Keratinocyte (primary cell): Measurements from ENCODE around the gene FILIP1. TPM values are rescaled to one million over a fixed set of nuclear protein-coding genes. Genes with fewer than 3 reads are reported as not detected.
A peak's percentile ranks its signal among the peaks of the same experiment; 100 is the strongest.

ENCODE experiments used
- DNase-seq: peaks from one replicate; pipeline ENCODE4 v3.0.0-alpha.2; 2011; ENCODE audit warnings: low read depth, missing footprints, low spot score
- FAIRE-seq: peaks from 2 replicates; lab custom pipeline; 2011; peaks lifted over from hg19 to GRCh38; lab: Jason Lieb, UNC
- H2AFZ ChIP-seq: 2 replicates; pipeline ENCODE4 v1.6.0; 2012; ENCODE audit warnings: low read length, control low read depth, inconsistent platforms; ENCODE audit not compliant: control insufficient read depth
- H3K27ac ChIP-seq: 2 replicates; pipeline ENCODE4 v1.5.1; 2011; ENCODE audit warnings: low read length; ENCODE audit not compliant: control insufficient read depth, insufficient read depth
- H3K27me3 ChIP-seq: 3 replicates; pipeline ENCODE4 v1.6.0; 2011; ENCODE audit warnings: low read length; ENCODE audit not compliant: control insufficient read depth, insufficient read depth; ENCODE audit errors: extremely low read depth
- H3K36me3 ChIP-seq, 2 experiments: 2 replicates in 1 of 2; 3 replicates in 1 of 2; pipeline ENCODE4 v1.5.1; 2011; ENCODE audit warnings: low read length in 2 of 2, mild to moderate bottlenecking in 1 of 2; ENCODE audit not compliant: control insufficient read depth in 2 of 2, insufficient read depth in 2 of 2; ENCODE audit errors: extremely low read depth in 1 of 2
- H3K4me1 ChIP-seq: 3 replicates; pipeline ENCODE4 v1.5.1; 2011; ENCODE audit warnings: low read length; ENCODE audit not compliant: control insufficient read depth, insufficient read depth; ENCODE audit errors: extremely low read depth
- H3K4me2 ChIP-seq: 3 replicates; pipeline ENCODE4 v1.6.0; 2011; ENCODE audit warnings: low read depth, low read length; ENCODE audit not compliant: control insufficient read depth, insufficient read depth; ENCODE audit errors: extremely low read depth
- H3K4me3 ChIP-seq, 3 experiments: fragments of 200-600 bp in 1 of 3; sonication (generic) in 1 of 3; 2 replicates in 2 of 3; 3 replicates in 1 of 3; pipeline ENCODE4 v1.5.1; 2011 to 2016; ENCODE audit warnings: low read length in 3 of 3, mild to moderate bottlenecking in 3 of 3, control low read depth in 2 of 3, inconsistent platforms in 1 of 3, low read depth in 1 of 3, mixed read lengths in 1 of 3, mixed run types in 1 of 3, moderate library complexity in 1 of 3; ENCODE audit not compliant: control insufficient read depth in 2 of 3, insufficient read depth in 2 of 3; ENCODE audit errors: extremely low read depth in 1 of 3
- H3K79me2 ChIP-seq: 2 replicates; pipeline ENCODE4 v1.6.0; 2012; ENCODE audit warnings: low read length; ENCODE audit not compliant: control insufficient read depth, insufficient read depth
- H3K9ac ChIP-seq: 3 replicates; pipeline ENCODE4 v1.6.0; 2011; ENCODE audit warnings: low read length; ENCODE audit not compliant: control insufficient read depth, insufficient read depth; ENCODE audit errors: extremely low read depth
- H3K9me1 ChIP-seq: 3 replicates; pipeline ENCODE4 v1.6.0; 2011; ENCODE audit warnings: low read length; ENCODE audit not compliant: control insufficient read depth, insufficient read depth; ENCODE audit errors: extremely low read depth
- H3K9me3 ChIP-seq: 2 replicates; pipeline ENCODE4 v1.5.1; 2012; ENCODE audit warnings: low read depth, low read length; ENCODE audit not compliant: control insufficient read depth
- H4K20me1 ChIP-seq: 3 replicates; pipeline ENCODE4 v1.6.0; 2011; ENCODE audit warnings: low read length; ENCODE audit not compliant: control insufficient read depth, insufficient read depth; ENCODE audit errors: extremely low read depth
- CTCF ChIP-seq, 3 experiments: IDR thresholded peaks in 1 of 3; conservative IDR thresholded peaks in 1 of 3; optimal IDR thresholded peaks in 1 of 3; 2 replicates in 2 of 3; 3 replicates in 1 of 3; pipeline versions ENCODE3 to v1.5.1; 2011; ENCODE audit warnings: low read length in 3 of 3, mild to moderate bottlenecking in 3 of 3, moderate library complexity in 2 of 3, control low read depth in 1 of 3, inconsistent platforms in 1 of 3; ENCODE audit not compliant: insufficient read depth in 2 of 3; ENCODE audit errors: extremely low read depth in 1 of 3
- EZH2 ChIP-seq: IDR thresholded peaks from one replicate; pipeline ENCODE4 v1.6.1; 2012; ENCODE audit warnings: inconsistent platforms, mild to moderate bottlenecking, low read length, moderate library complexity
- dilution Hi-C: fragments of 300-500 bp; cut with MboI; formaldehyde crosslinking; loops from one replicate; pipeline ENCODE4 v1.7.0; 2020; ENCODE audit warnings: low sequenced_read_pairs; ENCODE audit not compliant: extremely low pct_ligation_motif_present
- polyA plus RNA-seq, 5 experiments: library from polyadenylated mRNA; depleted of rRNA in 3 of 5; stranded (reverse) in 3 of 5; stranded (forward) in 1 of 5; unstranded in 1 of 5; fragments of >200 nt; gene quantifications; 1 replicate in 1 of 5; 2 replicates in 3 of 5; 3 replicates in 1 of 5; pipeline versions ENCODE4 v1.2.1 to v1.2.3, GENCODE V29; 2011 to 2012; ENCODE audit warnings: missing spikeins in 2 of 5, low read depth in 1 of 5, low replicate concordance in 1 of 5

The FILIP1 gene
- polyA plus RNA-seq, 1 donor (not counting 4 experiments of a cell fraction or from before 2014, with no cell fraction given): 0.01 TPM

DNA sequence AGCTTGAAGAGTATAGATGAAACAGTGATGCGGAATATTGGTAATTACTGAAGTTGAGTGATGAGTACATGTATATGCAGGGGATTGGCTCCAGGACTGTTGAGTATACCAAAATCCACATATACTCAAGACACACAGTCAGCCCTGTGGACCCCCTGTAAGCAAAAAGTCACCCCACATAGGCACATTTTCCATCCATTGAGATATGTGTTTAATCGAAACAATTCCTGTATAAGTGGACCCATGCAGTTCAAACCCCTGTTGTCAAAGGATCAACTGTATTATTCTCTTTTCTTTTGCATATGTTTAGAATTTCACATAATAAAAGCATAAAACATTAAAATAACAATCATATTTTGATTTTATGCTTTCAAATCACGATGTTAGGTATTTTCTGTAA, 32.1 kb upstream of the FILIP1 start:
- Histone ChIP-seq H4K20me1 (no peaks in the 10 kb centered on the region), H3K79me2 (no peaks in the 10 kb centered on the region), H3K27me3 (no peaks in the 10 kb centered on the region), H3K9me3 (no peaks in the 10 kb centered on the region), H3K4me3 (no peak overlapping the region), H2AFZ (no peak overlapping the region), H3K9me1 (no peaks in the 10 kb centered on the region), H3K27ac (no peak overlapping the region), H3K9ac (no peak overlapping the region), H3K4me1 (peaks cover 3% of the 10 kb centered on the region), H3K4me2 (no peak overlapping the region), H3K36me3 (no peaks in the 10 kb centered on the region)
- no peak for DNase-seq
- dilution Hi-C loops: no loop called here
- TF ChIP-seq EZH2 (no peak), CTCF (optimal IDR thresholded peaks at IDR 0.05 in 1 of 3, IDR thresholded peaks at IDR 0.05 in 1 of 3, conservative IDR thresholded peaks at IDR 0.05 in 1 of 3; ENCODE audit: extremely low read depth in 1 of 3, insufficient read depth in 2 of 3, low read length in 3 of 3) (no peak)
- FAIRE-seq: no peak

GRCh38 chr6:75524322-75524972, 30.8 kb upstream of the FILIP1 start:
- H3K9me3 ChIP-seq: no peaks in the 10 kb centered on the region
- no peaks in the 10 kb centered on the region for H3K79me2 ChIP-seq
- DNase-seq (no peak), FAIRE-seq (peak; percentile 79)
- H2AFZ ChIP-seq: peak overlapping the region; percentile 32
- peaks cover 3% of the 10 kb centered on the region for H3K4me1 ChIP-seq
- no peaks in the 10 kb centered on the region for H4K20me1 ChIP-seq
- H3K4me2 ChIP-seq: peak overlapping the region; percentile 71
- no peak overlapping the region for H3K9ac ChIP-seq
- no peak for TF ChIP-seq CTCF (optimal IDR thresholded peaks at IDR 0.05 in 1 of 3, IDR thresholded peaks at IDR 0.05 in 1 of 3, conservative IDR thresholded peaks at IDR 0.05 in 1 of 3; ENCODE audit: extremely low read depth in 1 of 3, insufficient read depth in 2 of 3, low read length in 3 of 3)
- no peak overlapping the region for H3K27ac ChIP-seq
- no peaks in the 10 kb centered on the region for H3K9me1 ChIP-seq
- dilution Hi-C loops: no loop called here
- H3K27me3 ChIP-seq: no peaks in the 10 kb centered on the region
- H3K4me3 ChIP-seq: peak overlapping the region in 2 of 3 experiments; percentile 2 to 4
- H3K36me3 ChIP-seq: no peaks in the 10 kb centered on the region
